Fibroblast of villous mesenchyme (primary cell): Measurements from ENCODE around the gene STAT5B. TPM values are rescaled to one million over a fixed set of nuclear protein-coding genes. Genes with fewer than 3 reads are reported as not detected.

ENCODE experiments used
- DNase-seq: peaks from one replicate; pipeline ENCODE4 v3.0.0-alpha.2; 2010; ENCODE audit warnings: low read depth
- H3K4me3 ChIP-seq: 2 replicates; pipeline ENCODE4 v1.5.1; 2011; ENCODE audit warnings: low read depth, mild to moderate bottlenecking, low read length
- total RNA-seq: library from RNA; depleted of rRNA; stranded (reverse); fragments of >200 nt; gene quantifications from 2 replicates; pipeline ENCODE4 v1.2.3, GENCODE V29; 2012
- TF ChIP-seq, protein P1 (sequence below): IDR thresholded peaks from 2 replicates; pipeline ENCODE4 v1.5.1; 2012; ENCODE audit warnings: low read depth, mild to moderate bottlenecking, low read length; ENCODE audit not compliant: insufficient read depth

STAT5B gene
- total RNA-seq, 1 donor, result 38.4 TPM

DNA sequence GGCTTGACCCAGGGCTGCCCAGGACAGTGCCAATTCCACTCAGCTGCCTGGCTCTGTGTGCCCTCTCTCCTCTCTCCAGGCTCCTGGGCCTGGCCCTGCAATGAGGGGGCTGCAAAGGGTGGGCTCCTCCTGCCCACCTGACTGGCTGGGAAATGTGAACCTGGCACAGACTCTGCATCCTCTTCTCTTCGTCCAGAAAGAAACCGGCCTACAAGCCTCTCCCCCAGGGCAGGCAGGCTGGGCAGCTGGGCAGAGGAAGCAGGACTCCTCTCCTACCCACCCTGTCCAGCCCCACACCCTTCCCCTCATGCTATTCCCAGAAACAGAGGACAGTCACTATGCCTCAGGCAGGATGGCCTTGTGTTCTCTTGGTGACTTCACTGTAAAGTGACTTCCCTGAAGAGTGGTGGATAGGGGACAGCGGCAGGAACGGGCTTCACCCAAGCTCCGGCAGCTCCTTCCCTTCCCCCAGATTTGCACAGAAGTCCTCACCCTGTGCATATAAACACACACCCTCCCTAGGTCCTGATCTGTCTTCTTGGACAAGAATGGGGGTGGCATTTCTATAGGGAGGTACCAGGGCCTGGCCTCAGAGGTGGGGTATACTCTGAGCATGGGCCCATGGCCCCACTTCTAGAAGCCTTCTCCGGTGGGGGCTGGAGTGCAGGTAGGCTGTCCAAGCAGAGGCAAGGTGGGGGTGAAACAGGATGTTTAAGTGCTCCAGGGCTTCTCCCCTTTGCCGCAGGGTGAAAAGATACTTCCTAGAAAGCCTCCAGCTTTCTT, 7.2 kb upstream of the STAT5B start:
- no peak overlapping the region for H3K4me3 ChIP-seq
- DNase-seq, result no peak
- TF ChIP-seq, protein P1, sequence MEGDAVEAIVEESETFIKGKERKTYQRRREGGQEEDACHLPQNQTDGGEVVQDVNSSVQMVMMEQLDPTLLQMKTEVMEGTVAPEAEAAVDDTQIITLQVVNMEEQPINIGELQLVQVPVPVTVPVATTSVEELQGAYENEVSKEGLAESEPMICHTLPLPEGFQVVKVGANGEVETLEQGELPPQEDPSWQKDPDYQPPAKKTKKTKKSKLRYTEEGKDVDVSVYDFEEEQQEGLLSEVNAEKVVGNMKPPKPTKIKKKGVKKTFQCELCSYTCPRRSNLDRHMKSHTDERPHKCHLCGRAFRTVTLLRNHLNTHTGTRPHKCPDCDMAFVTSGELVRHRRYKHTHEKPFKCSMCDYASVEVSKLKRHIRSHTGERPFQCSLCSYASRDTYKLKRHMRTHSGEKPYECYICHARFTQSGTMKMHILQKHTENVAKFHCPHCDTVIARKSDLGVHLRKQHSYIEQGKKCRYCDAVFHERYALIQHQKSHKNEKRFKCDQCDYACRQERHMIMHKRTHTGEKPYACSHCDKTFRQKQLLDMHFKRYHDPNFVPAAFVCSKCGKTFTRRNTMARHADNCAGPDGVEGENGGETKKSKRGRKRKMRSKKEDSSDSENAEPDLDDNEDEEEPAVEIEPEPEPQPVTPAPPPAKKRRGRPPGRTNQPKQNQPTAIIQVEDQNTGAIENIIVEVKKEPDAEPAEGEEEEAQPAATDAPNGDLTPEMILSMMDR, result no peak

DNA sequence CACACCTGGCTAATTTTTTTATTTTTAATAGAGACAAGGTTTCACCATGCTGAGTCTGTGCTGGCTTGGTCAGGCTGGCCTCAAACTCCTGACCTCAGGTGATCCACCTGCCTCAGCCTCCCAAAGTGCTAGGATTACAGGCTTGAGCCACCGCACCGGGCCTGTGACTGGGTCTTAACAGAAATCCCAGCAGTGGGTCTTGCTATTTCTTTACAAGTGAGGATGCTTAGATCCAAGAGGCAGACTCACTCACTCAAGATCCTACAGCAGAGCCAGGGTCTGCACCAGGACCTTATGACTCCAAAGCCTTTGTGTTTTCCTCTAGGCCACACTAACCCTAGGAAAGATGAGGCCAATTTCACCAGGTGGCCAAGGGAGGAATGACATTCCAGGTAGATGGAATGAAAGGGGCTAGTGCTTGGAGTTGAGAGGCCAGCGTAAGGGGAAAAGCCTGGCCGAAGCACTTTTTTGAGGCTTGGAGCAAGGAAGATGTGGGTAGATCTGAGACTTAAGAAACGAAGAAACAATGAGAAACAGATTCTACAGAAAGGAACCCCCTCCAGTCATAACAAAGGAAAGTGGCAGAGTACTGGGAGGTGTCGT, 6.4 kb upstream of the STAT5B start:
- TF ChIP-seq, protein P1, result no peak
- no peak for DNase-seq
- no peak overlapping the region for H3K4me3 ChIP-seq

DNA sequence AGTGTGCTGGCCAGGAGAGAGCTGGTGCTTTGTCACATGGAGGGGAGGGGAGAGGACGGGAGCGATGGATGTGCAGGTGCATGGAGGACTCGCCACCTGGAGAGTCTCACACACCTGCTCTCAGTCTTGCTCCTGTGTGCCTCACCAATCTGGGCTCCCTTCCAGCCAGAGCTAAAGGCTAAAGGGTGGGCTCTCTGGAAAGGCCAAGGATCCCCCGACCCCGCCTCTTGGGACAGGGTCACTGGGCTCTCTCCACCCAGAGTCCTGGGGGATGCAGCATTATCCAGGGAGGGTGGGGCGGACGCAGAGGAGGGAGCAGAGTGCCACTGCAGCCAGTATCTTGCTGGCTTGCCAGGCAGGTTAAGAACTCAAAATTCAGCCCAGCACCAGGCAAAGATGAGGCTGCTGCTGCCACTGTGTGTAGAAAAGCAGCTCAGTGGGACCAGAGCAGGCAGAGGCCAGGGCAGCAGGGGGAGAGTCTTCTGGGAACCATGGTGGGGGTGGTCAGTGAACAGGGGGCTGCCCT, 5.4 kb upstream of the STAT5B start:
- TF ChIP-seq, protein P1, result no peak
- no peak for DNase-seq
- no peak overlapping the region for H3K4me3 ChIP-seq

DNA sequence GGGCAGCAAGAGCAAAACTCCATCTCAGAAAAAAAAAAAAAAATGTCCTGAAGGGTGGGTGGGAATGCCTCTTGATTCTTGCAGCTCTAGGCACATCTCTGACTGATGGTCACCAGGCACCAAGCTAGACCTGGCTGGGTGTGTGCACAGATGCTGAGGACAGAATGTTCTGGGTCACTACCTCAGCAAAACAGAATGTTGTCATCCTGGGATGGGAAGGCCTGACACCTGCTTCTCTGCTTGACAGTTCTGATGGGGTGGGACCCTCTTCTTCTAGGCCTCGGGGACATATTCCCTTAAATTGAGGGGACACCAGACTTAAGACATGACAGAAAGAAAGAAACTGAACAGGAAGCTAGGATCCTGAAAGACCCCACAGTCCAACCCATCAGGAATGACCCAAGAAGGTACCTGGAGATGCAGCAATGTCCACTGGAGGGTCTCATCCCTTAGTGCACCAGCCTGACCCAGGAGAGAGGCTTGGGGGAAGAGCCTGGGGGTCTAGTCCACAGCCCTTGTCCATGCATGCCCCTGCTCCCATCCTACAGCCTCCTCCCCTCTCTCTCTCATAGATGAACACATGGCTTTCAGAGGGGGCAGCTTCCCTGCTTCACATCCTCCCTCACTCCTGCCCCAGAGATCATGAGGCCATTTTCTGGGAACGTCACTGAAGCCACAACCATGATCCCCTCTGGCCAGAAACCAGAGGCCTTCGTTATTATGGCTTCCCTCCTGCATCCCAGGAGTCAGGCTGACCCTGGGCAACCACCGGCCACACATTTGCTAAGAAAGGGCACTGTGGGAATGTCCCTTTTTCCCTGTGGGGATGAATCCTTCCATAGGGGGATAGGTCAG, 3.8 kb upstream of the STAT5B start:
- TF ChIP-seq, protein P1, result no peak
- DNase-seq, result no peak

DNA sequence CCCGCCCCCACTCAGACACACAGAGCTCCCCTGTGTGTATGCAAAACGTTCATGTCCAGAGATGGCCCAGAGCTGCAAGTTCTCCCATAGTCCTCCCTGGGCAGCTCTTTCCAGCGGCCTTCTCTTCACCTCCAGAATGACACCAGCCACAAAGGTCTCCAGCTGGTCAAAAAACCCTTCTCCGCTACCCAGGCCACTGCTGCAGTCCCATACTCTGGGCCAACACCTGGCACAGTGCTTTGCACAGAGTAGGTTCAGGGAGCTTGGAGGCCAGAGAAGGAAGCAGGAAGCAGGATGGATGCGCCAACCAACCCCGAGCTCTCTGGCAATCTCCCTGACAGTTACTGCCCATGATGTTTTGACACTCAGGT, 1.1 kb upstream of the STAT5B start:
- TF ChIP-seq, protein P1, result no peak
- H3K4me3 ChIP-seq, result no peak overlapping the region
- no peak for DNase-seq

More for the DNA sequence above, 3.8 kb upstream of the STAT5B start:
- no peak overlapping the region for H3K4me3 ChIP-seq

- TF ChIP-seq, protein P1, result no peak
- DNase-seq, result peak; percentile 90
- peak overlapping the region; percentile 82 for H3K4me3 ChIP-seq
Measured at GRCh38 chr17:42276609-42277341, 584 bp upstream of the STAT5B start.
